GM23338 (cell line): ENCODE data around the gene XRN2. TPM values are rescaled to one million over a fixed set of nuclear protein-coding genes. Genes with fewer than 3 reads are reported as not detected.
A peak's percentile ranks its signal among the peaks of the same experiment; 100 is the strongest.

ENCODE experiments used
- ATAC-seq: fragments of 200-7000 bp; cut with Tn5 transposase; 3 replicates; pipeline ENCODE4 v1.9.1; 2020
- DNase-seq: peaks from one replicate; pipeline ENCODE4 v3.0.0-alpha.2; 2015; ENCODE audit warnings: low spot score
- H2AFZ ChIP-seq: fragments of 200-600 bp; sonication (generic); 2 replicates; pipeline ENCODE4 v1.8.0; 2016; ENCODE audit warnings: antibody characterized with exemption, mild to moderate bottlenecking, moderate library complexity
- H3F3A ChIP-seq: fragments of 200-600 bp; sonication (generic); replicated peaks from 2 replicates; pipeline ENCODE4 v1.8.0; 2017; ENCODE audit warnings: antibody characterized with exemption, mixed run types, low read depth
- H3K27ac ChIP-seq: fragments of 200-600 bp; sonication (generic); 2 replicates; pipeline ENCODE4 v1.6.1; 2016; ENCODE audit warnings: low read depth
- H3K27me3 ChIP-seq: fragments of 200-600 bp; sonication (generic); 2 replicates; pipeline ENCODE4 v1.8.0; 2016; ENCODE audit warnings: mild to moderate bottlenecking, mixed run types, moderate library complexity; ENCODE audit not compliant: insufficient read depth
- H3K36me3 ChIP-seq: fragments of 200-600 bp; sonication (generic); 2 replicates; pipeline ENCODE4 v1.8.0; 2016; ENCODE audit warnings: mild to moderate bottlenecking; ENCODE audit not compliant: insufficient read depth
- H3K4me1 ChIP-seq: fragments of 200-600 bp; sonication (generic); 2 replicates; pipeline ENCODE4 v1.8.0; 2016; ENCODE audit warnings: mild to moderate bottlenecking, moderate library complexity; ENCODE audit not compliant: insufficient read depth
- H3K4me2 ChIP-seq: fragments of 200-600 bp; sonication (generic); 2 replicates; pipeline ENCODE4 v1.7.1; 2017; ENCODE audit warnings: mixed run types
- H3K4me3 ChIP-seq: fragments of 200-600 bp; sonication (generic); 2 replicates; pipeline ENCODE4 v1.6.1; 2016; ENCODE audit warnings: mixed run types
- H3K79me2 ChIP-seq: fragments of 200-600 bp; sonication (generic); replicated peaks from 2 replicates; pipeline ENCODE4 v1.8.0; 2017; ENCODE audit warnings: mild to moderate bottlenecking; ENCODE audit not compliant: insufficient read depth
- H3K9me2 ChIP-seq: fragments of 200-600 bp; sonication (generic); 2 replicates; pipeline ENCODE4 v1.8.0; 2017; ENCODE audit not compliant: insufficient read depth
- H4K20me1 ChIP-seq: fragments of 200-600 bp; sonication (generic); replicated peaks from 2 replicates; pipeline ENCODE4 v1.8.0; 2017; ENCODE audit warnings: mild to moderate bottlenecking; ENCODE audit not compliant: insufficient read depth
- H3K27ac Mint-ChIP-seq: 2 replicates; pipeline ENCODE4 v1.8.0; 2020; ENCODE audit warnings: inconsistent platforms, mild to moderate bottlenecking, moderate library complexity, mixed read lengths
- H3K27me3 Mint-ChIP-seq: 3 replicates; pipeline ENCODE4 v1.8.0; 2022; ENCODE audit warnings: low read depth, mild to moderate bottlenecking, moderate library complexity, mixed read lengths, inconsistent platforms; ENCODE audit not compliant: insufficient read depth, poor library complexity
- H3K36me3 Mint-ChIP-seq: 3 replicates; pipeline ENCODE4 v1.8.0; 2021; ENCODE audit warnings: low read depth, mild to moderate bottlenecking, inconsistent platforms, moderate library complexity, mixed read lengths
- H3K4me1 Mint-ChIP-seq: 3 replicates; pipeline ENCODE4 v1.8.0; 2020; ENCODE audit warnings: mild to moderate bottlenecking, inconsistent platforms, mixed read lengths
- H3K4me3 Mint-ChIP-seq: 3 replicates; pipeline ENCODE4 v1.8.0; 2021; ENCODE audit warnings: moderate library complexity, mild to moderate bottlenecking, inconsistent platforms, mixed read lengths
- H3K9me3 Mint-ChIP-seq: 3 replicates; pipeline ENCODE4 v1.8.0; 2020; ENCODE audit warnings: moderate library complexity, mild to moderate bottlenecking, inconsistent platforms, mixed read lengths
- CREB1 ChIP-seq: fragments of 250-450 bp; sonication (Bioruptor Pico); IDR thresholded peaks from 2 replicates; pipeline ENCODE4 v1.5.0; 2020; ENCODE audit warnings: low read depth, mild to moderate bottlenecking, moderate library complexity
- CTCF ChIP-seq, 2 experiments: fragments of 200-600 bp in 1 of 2; sonication (generic) in 1 of 2; conservative IDR thresholded peaks; 2 replicates each; pipeline versions ENCODE4 v1.5.1 to v1.6.1; 2016 to 2017; ENCODE audit warnings: antibody characterized with exemption in 2 of 2, low read depth in 2 of 2, mild to moderate bottlenecking in 2 of 2, moderate library complexity in 1 of 2
- ETS1 ChIP-seq: IDR thresholded peaks from 2 replicates; pipeline ENCODE4 v1.6.1; 2016; ENCODE audit warnings: antibody characterized with exemption
- EZH2phosphoT487 ChIP-seq: fragments of 200-600 bp; sonication (generic); IDR thresholded peaks from one replicate; pipeline ENCODE4 v1.8.1; 2018; ENCODE audit warnings: antibody characterized with exemption; ENCODE audit not compliant: unreplicated experiment
- JUNB ChIP-seq: IDR thresholded peaks from one replicate; pipeline ENCODE4 v1.6.1; 2016; ENCODE audit warnings: antibody characterized with exemption; ENCODE audit not compliant: unreplicated experiment
- NANOG ChIP-seq: IDR thresholded peaks from 2 replicates; pipeline ENCODE4 v1.6.1; 2016; ENCODE audit warnings: antibody characterized with exemption, borderline replicate concordance
- POLR2AphosphoS5 ChIP-seq: IDR thresholded peaks from 2 replicates; pipeline ENCODE4 v1.6.1; 2016; ENCODE audit warnings: antibody characterized with exemption, low read depth
- REST ChIP-seq: IDR thresholded peaks from one replicate; pipeline ENCODE4 v1.6.1; 2018; ENCODE audit warnings: antibody characterized with exemption; ENCODE audit not compliant: unreplicated experiment
- STAT1 ChIP-seq: IDR thresholded peaks from one replicate; pipeline ENCODE4 v1.6.1; 2016; ENCODE audit warnings: antibody characterized with exemption; ENCODE audit not compliant: unreplicated experiment
- ZNF114 ChIP-seq: fragments of 250-450 bp; sonication (Bioruptor Pico); IDR thresholded peaks from 2 replicates; pipeline ENCODE4 v1.5.0; 2020; ENCODE audit warnings: mild to moderate bottlenecking, moderate library complexity
- ZNF331 ChIP-seq: fragments of 250-450 bp; sonication (Bioruptor Pico); IDR thresholded peaks from 2 replicates; pipeline ENCODE4 v1.5.0; 2020; ENCODE audit warnings: low read depth, mild to moderate bottlenecking, moderate library complexity
- polyA plus RNA-seq: library from polyadenylated mRNA; unstranded; fragments of >200 nt; fragmentation: Nextera tagmentation; extraction: Ambion mirVana; gene quantifications from 2 replicates; pipeline ENCODE4 v1.2.1, GENCODE V29; 2016
- total RNA-seq: library from RNA; depleted of rRNA; stranded (reverse); fragments of >200 nt; shearing (Covaris generic); gene quantifications from 2 replicates; pipeline ENCODE4 v1.2.3, GENCODE V29; 2014

Gene XRN2
- total and polyA plus RNA-seq, 2 experiments from 2014 or later = 113 to 150 TPM

GRCh38 chr20:21384308-21384892 lies 81.3 kb downstream of the XRN2 start:
- Histone ChIP-seq H3K79me2 (peaks cover 11% of the 10 kb centered on the region; the same call in 1 of the 2 replicates), H4K20me1 (peaks cover 15% of the 10 kb centered on the region), H3K4me2 (no peak overlapping the region), H3K27ac (no peak overlapping the region; the same call in 1 of the 2 replicates), H3F3A (no peaks in the 10 kb centered on the region), H3K9me2 (no peaks in the 10 kb centered on the region), H3K4me3 (no peak overlapping the region), H3K36me3 (peaks cover 12% of the 10 kb centered on the region), H2AFZ (no peak overlapping the region), H3K4me1 (no peaks in the 10 kb centered on the region), H3K27me3 (peaks cover 3% of the 10 kb centered on the region; the same call in 1 of the 2 replicates)
- H3K4me1 Mint-ChIP-seq = peaks cover 3% of the 10 kb centered on the region; the same call in 2 of the 3 replicates
- DNase-seq (no peak), ATAC-seq (peak; percentile 53; the same call in 2 of the 3 replicates)
- H3K36me3 Mint-ChIP-seq = peaks cover 29% of the 10 kb centered on the region; the same call in 2 of the 3 replicates
- peaks cover 2% of the 10 kb centered on the region for H3K27me3 Mint-ChIP-seq
- no peaks in the 10 kb centered on the region for H3K9me3 Mint-ChIP-seq
- TF ChIP-seq ZNF114 (CRISPR knock-in tag) = no peak
- TF ChIP-seq ZNF331 (CRISPR knock-in tag) = no peak
- no peak for TF ChIP-seq ETS1
- TF ChIP-seq JUNB = no peak
- no peak for TF ChIP-seq REST
- no peak for TF ChIP-seq STAT1
- H3K4me3 Mint-ChIP-seq = no peak overlapping the region
- no peak overlapping the region for H3K27ac Mint-ChIP-seq

- ATAC-seq (no peak), DNase-seq (no peak)
- Mint-ChIP-seq H3K27ac (no peak overlapping the region), H3K36me3 (peaks cover 29% of the 10 kb centered on the region; the same call in 2 of the 3 replicates), H3K4me1 (peaks cover 6% of the 10 kb centered on the region; the same call in 2 of the 3 replicates), H3K27me3 (peaks cover 6% of the 10 kb centered on the region), H3K4me3 (no peak overlapping the region), H3K9me3 (no peaks in the 10 kb centered on the region)
- H3K36me3 ChIP-seq = peaks cover 12% of the 10 kb centered on the region
- H3K4me3 ChIP-seq = no peak overlapping the region
- H4K20me1 ChIP-seq = peaks cover 10% of the 10 kb centered on the region
- peaks cover 16% of the 10 kb centered on the region for H3K27me3 ChIP-seq
- H3K27ac ChIP-seq = no peak overlapping the region
- H2AFZ ChIP-seq = no peak overlapping the region
- H3K79me2 ChIP-seq = no peaks in the 10 kb centered on the region
- no peaks in the 10 kb centered on the region for H3F3A ChIP-seq
- peaks cover 11% of the 10 kb centered on the region; the same call in 1 of the 2 replicates for H3K4me1 ChIP-seq
- H3K4me2 ChIP-seq = no peak overlapping the region
- H3K9me2 ChIP-seq = no peaks in the 10 kb centered on the region
- no peak for TF ChIP-seq NANOG
- TF ChIP-seq STAT1 = no peak
- TF ChIP-seq CTCF (conservative IDR thresholded peaks at IDR 0.05; ENCODE audit: low read depth in 2 of 2) = no peak
- TF ChIP-seq CREB1 (CRISPR knock-in tag) = no peak
- TF ChIP-seq POLR2AphosphoS5 = no peak
- no peak for TF ChIP-seq JUNB
- TF ChIP-seq REST = no peak
- no peak for TF ChIP-seq EZH2phosphoT487
- no peak for TF ChIP-seq ETS1
- no peak for TF ChIP-seq ZNF114 (CRISPR knock-in tag)
These were observed 83.0 kb downstream of the XRN2 start for GRCh38 chr20:21386111-21386510.
